NOMO-1 (cell line): ENCODE data around the gene OR4A15.

Experiments
- DNase-seq, 2 experiments: peaks; one replicate each; lab custom pipeline; 2025; ENCODE audit not compliant: unreplicated experiment in 2 of 2; lab: John Stamatoyannopoulos, UW

The OR4A15 gene

GRCh38 chr11:55367674-55368073 is at the start of gene OR4A15:
TSS of gene OR4A15 (plus strand) at chr11:55367974. CDS start at chr11:55367974, 0 bp downstream.
- DNase-seq: no peak

- DNase-seq: no peak
These were observed 43.3 kb upstream of the OR4A15 start for GRCh38 chr11:55324500-55324899.

- no peak for DNase-seq
These were observed 24.9 kb upstream of the OR4A15 start, which contains the start of gene OR4A16 for GRCh38 chr11:55342901-55343300. TSS of gene OR4A16 (plus strand) at chr11:55343201. CDS start at chr11:55343201, 0 bp downstream.

GRCh38 chr11:55345306-55345705 is 22.5 kb upstream of the OR4A15 start:
- DNase-seq: no peak

- DNase-seq: no peak
These were observed 18.7 kb upstream of the OR4A15 start for GRCh38 chr11:55349032-55349431.

- DNase-seq: no peak
These were observed 10.1 kb upstream of the OR4A15 start for GRCh38 chr11:55357560-55358184.

GRCh38 chr11:55401011-55401410 is 33.2 kb downstream of the OR4A15 start:
- DNase-seq: no peak
